Measurements from ENCODE around the gene NAB1.
A peak's percentile ranks its signal among the peaks of the same experiment; 100 is the strongest.

The NAB1 gene

DNA sequence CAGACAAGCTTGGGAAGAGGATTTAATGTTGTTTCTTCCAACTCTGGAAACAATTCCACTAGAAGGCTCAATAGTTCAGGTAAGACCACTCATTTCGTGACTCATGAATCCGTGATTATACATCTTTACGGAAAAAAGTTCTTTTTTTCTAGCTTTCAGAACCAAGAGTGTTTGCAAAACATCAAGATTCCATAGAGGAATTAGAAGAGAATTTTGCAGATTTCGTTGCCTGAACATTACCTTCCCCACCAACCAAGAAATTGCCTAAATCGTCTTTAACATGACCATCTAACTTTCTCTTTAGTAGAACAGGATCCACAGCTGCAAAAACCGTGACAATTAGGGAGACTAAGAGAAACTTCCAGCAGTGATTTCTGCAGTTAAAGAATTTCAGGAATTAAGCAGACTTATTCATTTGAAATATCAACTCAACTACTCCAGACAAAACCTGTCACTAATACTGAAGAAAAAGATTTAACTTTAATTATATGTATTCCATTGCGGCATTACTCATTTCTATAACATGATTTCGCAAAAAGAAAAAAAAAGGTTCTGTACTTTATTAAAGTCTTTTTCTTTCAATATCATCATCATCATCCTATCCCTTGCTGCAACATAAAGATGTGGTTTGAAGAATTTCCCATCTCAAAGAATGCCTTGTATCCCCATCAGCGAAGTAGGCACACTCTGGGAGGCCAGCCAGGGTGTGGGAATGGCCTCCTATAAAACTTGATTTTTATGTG, 1.9 kb upstream of the NAB1 start:
- TF ChIP-seq, protein P1, sequence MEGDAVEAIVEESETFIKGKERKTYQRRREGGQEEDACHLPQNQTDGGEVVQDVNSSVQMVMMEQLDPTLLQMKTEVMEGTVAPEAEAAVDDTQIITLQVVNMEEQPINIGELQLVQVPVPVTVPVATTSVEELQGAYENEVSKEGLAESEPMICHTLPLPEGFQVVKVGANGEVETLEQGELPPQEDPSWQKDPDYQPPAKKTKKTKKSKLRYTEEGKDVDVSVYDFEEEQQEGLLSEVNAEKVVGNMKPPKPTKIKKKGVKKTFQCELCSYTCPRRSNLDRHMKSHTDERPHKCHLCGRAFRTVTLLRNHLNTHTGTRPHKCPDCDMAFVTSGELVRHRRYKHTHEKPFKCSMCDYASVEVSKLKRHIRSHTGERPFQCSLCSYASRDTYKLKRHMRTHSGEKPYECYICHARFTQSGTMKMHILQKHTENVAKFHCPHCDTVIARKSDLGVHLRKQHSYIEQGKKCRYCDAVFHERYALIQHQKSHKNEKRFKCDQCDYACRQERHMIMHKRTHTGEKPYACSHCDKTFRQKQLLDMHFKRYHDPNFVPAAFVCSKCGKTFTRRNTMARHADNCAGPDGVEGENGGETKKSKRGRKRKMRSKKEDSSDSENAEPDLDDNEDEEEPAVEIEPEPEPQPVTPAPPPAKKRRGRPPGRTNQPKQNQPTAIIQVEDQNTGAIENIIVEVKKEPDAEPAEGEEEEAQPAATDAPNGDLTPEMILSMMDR (IDR thresholded peaks at IDR 0.05; ENCODE audit: extremely low read depth, missing control alignments), result no peak
- no peak for DNase-seq (ENCODE audit: low spot score)

DNA sequence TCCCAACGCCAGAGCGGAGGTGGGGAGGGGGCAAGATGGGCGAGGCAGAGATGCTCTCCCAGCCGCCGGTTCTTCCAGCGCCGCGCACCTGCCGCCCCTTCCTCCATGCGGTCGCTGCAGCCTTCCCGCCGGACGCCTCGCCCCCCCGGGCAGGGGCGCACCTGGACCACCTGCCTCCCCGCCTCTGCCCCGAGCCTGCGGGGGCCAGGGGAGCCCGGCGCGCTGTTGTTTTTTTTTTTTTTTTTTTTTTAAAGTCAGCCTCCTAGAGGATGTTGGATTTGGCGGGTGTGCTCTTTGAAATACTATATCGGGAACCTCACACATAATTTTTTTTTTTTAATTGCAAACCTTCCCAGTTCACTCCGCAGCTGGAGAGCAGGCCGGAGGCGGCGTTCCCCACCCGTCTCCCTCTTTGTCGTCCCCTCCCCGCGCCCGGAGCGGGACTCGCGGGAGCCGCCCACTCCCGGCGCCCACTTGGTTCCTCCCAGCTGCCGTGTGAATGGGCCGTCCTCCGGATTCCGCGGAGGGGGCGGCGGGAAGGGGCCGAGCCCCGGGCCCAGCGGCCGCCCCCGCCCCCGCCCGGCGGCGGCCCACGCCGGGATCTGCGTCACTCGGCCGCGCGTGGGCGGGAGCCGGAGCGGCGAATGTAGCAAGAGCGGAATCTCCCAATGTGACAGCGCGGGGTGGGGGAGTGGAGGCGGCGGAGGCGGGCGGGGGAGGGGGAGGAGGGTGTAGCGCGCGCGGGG, 421 bp upstream of the NAB1 start:
- TF ChIP-seq, protein P1 (IDR thresholded peaks at IDR 0.05; ENCODE audit: extremely low read depth, missing control alignments), result no peak
- peak; percentile 96 for DNase-seq (ENCODE audit: low spot score)

DNA sequence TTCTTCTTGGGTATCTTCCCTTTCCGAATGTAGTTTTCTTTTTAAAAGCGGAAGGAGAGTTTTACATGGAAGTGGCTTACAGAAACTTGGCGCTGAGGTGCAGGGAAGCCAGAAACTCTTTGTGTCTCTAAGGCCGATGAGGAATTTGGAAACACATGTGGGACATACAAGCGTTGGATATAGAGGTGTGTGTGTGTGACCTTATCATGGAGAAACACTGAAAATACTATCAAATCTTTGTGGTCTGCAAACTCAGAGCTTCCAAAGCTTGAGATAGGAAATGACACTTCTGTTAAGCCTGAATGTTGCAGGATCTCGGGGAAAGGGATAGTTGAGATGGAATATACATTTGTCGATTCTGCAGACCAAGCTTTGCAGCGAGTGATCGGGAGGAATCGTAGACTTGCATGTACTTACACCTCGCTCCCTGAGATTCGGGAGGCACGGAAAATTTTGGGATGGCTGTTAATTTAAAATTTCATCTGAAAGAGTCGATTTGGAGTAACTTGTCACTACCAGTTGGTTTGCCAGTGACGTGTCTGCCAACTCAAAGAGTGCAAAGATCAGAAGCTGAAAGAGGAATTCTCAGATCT, 1.0 kb downstream of the NAB1 start:
- TF ChIP-seq, protein P1 (IDR thresholded peaks at IDR 0.05; ENCODE audit: extremely low read depth, missing control alignments), result no peak
- no peak for DNase-seq (ENCODE audit: low spot score)

DNA sequence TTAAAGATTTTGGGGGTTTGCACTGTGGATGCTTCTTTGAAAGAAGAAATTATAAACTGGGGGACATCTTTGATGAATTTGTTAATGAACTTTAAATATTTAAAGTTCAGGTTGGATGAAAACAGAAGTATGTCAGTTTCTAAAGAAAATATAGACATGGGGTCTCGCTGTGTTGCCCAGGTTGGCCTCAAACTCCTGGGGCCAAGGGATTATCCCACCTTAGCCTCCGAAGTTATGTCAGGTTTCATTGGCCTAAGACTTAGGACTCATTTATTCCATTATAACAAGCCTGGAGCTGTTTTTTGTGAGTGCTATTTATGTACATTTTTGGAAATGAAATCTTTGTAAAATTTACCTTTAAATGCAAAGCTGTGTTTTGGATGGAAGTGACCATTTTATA, 2.5 kb downstream of the NAB1 start:
- no peak for DNase-seq (ENCODE audit: low spot score)
- TF ChIP-seq, protein P1 (IDR thresholded peaks at IDR 0.05; ENCODE audit: extremely low read depth, missing control alignments), result no peak

DNA sequence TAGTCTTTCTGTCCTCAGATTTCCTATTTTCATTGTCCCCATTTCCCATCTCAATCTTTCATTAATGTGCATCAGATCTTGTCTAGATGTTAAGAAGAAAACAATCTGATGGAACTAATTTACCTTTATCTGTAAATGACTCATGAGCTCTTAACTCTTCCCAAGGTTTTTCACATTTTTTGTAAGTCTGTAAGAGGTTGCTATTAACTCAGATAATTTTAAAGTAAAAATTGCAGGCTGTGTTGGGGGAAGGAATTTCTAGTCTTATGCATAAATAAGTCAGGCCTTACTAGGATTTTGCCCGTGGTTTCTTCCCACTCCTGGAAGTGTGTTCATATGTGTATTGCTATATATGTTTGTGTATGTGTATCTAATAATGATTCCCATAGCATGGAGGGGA, 4.3 kb downstream of the NAB1 start:
- TF ChIP-seq, protein P1 (IDR thresholded peaks at IDR 0.05; ENCODE audit: extremely low read depth, missing control alignments), result no peak
- no peak for DNase-seq (ENCODE audit: low spot score)

DNA sequence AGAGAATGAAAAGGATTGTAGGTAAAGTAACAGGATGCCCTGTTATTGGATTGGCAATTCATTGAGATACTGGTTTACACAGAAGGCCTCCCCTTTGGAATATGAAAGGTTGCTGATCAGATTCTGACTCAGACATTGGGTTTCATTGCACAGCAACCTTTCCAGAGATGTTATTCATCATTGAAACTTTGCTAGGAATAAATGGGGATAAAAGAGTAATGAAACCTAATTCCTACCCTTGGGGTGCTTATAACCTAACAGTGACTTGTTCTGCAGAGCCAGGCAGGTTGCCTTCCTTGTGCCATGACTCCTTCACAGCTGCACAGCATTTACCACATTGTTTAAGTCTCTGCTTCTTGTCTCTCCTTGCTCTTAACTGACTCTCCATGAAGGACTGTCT, 5.0 kb downstream of the NAB1 start:
- DNase-seq (ENCODE audit: low spot score), result no peak
- TF ChIP-seq, protein P1 (IDR thresholded peaks at IDR 0.05; ENCODE audit: extremely low read depth, missing control alignments), result no peak

DNA sequence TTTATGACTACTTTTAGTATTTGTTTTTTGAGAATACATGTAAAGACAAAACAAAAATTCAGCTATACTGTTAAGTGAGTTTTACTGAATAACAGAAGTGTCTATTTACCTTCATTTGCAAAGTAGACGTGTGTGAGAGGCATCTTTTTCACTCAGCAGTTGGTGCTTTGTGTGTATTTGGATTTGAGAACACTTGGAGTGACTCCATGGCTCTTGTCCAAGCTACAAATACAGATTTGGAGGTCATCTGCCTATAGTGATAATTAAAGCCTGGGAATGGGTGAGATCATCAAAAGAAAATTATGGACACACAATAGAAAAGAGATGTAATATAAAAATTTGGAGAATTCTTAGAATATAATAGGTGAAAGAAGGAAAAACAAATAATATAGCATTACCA, 6.2 kb downstream of the NAB1 start:
- TF ChIP-seq, protein P1 (IDR thresholded peaks at IDR 0.05; ENCODE audit: extremely low read depth, missing control alignments), result no peak
- DNase-seq (ENCODE audit: low spot score), result no peak

All from GM20000 (cell line).